Panc1 (cell line): Measurements from ENCODE around the gene E2F2. TPM values are rescaled to one million over a fixed set of nuclear protein-coding genes. Genes with fewer than 3 reads are reported as not detected.

Experiments
- ATAC-seq: fragments of 200-7000 bp; cut with Tn5 transposase; 2 replicates; pipeline ENCODE4 v1.9.1; 2020; ENCODE audit warnings: mild to moderate bottlenecking, moderate library complexity
- BruUV-seq: library from RNA; stranded (reverse); fragments of 400-500 nt; replicated peaks from 2 replicates; lab custom pipeline; 2021; lab: Mats Ljungman, UMichigan
- CTCF ChIA-PET: fragments of 300-600 bp; sonication (Branson Sonifier 250); formaldehyde crosslinking; loops from one replicate; lab custom pipeline; 2022; ENCODE audit warnings: antibody characterized with exemption; lab: Charles Lee
- POLR2A ChIA-PET: fragments of 300-600 bp; sonication (Branson Sonifier 250); formaldehyde crosslinking; loops from one replicate; lab custom pipeline; 2022; ENCODE audit warnings: antibody characterized with exemption; lab: Charles Lee
- DNase-seq: peaks from one replicate; pipeline ENCODE4 v3.0.0-alpha.2; 2010; ENCODE audit warnings: low read depth, low spot score
- H3K27ac ChIP-seq: 2 replicates; pipeline ENCODE4 v1.5.1; 2011; ENCODE audit warnings: mild to moderate bottlenecking, low read length, inconsistent platforms
- H3K27me3 ChIP-seq: fragments of 200-500 bp; sonication (Bioruptor generic); 2 replicates; pipeline ENCODE4 v1.6.0; 2014; ENCODE audit warnings: low read length, inconsistent platforms; ENCODE audit not compliant: control insufficient read depth, insufficient read depth
- H3K36me3 ChIP-seq: fragments of 200-500 bp; sonication (Bioruptor generic); 2 replicates; pipeline ENCODE4 v1.5.1; 2014; ENCODE audit warnings: inconsistent platforms, mild to moderate bottlenecking, low read length, moderate library complexity; ENCODE audit not compliant: control insufficient read depth, insufficient read depth
- H3K4me1 ChIP-seq: 2 replicates; pipeline ENCODE4 v1.5.1; 2011; ENCODE audit warnings: inconsistent platforms, mild to moderate bottlenecking, low read length, moderate library complexity; ENCODE audit not compliant: control insufficient read depth, insufficient read depth
- H3K4me3 ChIP-seq, 2 experiments: 2 replicates each; pipeline ENCODE4 v1.5.1; 2011 to 2012; ENCODE audit warnings: low read depth in 2 of 2, low read length in 2 of 2, mild to moderate bottlenecking in 2 of 2, inconsistent platforms in 1 of 2, moderate library complexity in 1 of 2
- H3K9me3 ChIP-seq: fragments of 200-500 bp; sonication (Bioruptor generic); 2 replicates; pipeline ENCODE4 v1.5.1; 2014; ENCODE audit warnings: low read depth, mild to moderate bottlenecking, inconsistent platforms, low read length, moderate library complexity; ENCODE audit not compliant: control insufficient read depth, insufficient read depth
- CTCF ChIP-seq: fragments of 450-650 bp; IDR thresholded peaks from 2 replicates; pipeline ENCODE4 v1.5.1; 2017; ENCODE audit warnings: mild to moderate bottlenecking
- POLR2AphosphoS5 ChIP-seq: IDR thresholded peaks from 2 replicates; pipeline ENCODE4 v1.6.1; 2012; ENCODE audit warnings: mild to moderate bottlenecking, low read depth, low read length, moderate library complexity
- REST ChIP-seq, 2 experiments: IDR thresholded peaks; 2 replicates each; pipeline ENCODE4 v1.6.1; 2011 to 2012; ENCODE audit warnings: low read depth in 2 of 2, control low read depth in 1 of 2, low read length in 1 of 2, mild to moderate bottlenecking in 1 of 2, moderate library complexity in 1 of 2; ENCODE audit not compliant: insufficient read depth in 1 of 2
- SIN3A ChIP-seq: IDR thresholded peaks from 2 replicates; pipeline ENCODE4 v1.6.1; 2012; ENCODE audit warnings: low read depth, mild to moderate bottlenecking, low read length, moderate library complexity, borderline replicate concordance; ENCODE audit not compliant: insufficient read depth
- TCF7L2 ChIP-seq: IDR thresholded peaks from 2 replicates; pipeline ENCODE4 v1.6.1; 2011; ENCODE audit warnings: mild to moderate bottlenecking, low read depth, low read length, inconsistent platforms
- in situ Hi-C: cut with HindIII; loops from 2 replicates; pipeline ENCODE4 v1.10.0; 2016; ENCODE audit warnings: low sequenced_read_pairs, low pct_unique_long_range_greater_than_20kb
- intact Hi-C: fragments of 100-400 bp; cut with micrococcal nuclease; formaldehyde crosslinking; loops from one replicate; pipeline ENCODE4 v1.10.0; 2022; ENCODE audit not compliant: unreplicated experiment
- total RNA-seq: library from RNA; stranded (reverse); gene quantifications from one replicate; pipeline ENCODE4 v1.2.1, GENCODE V29; 2021; ENCODE audit not compliant: unreplicated experiment

Gene E2F2
- total RNA-seq, 1 experiment from 2014 or later = 9.5 TPM

- no peak overlapping the region for H3K4me3 ChIP-seq
- H3K36me3 ChIP-seq = no peaks in the 10 kb centered on the region
- BruUV-seq = no TSS peak
- ChIA-PET CTCF (no interaction called here), POLR2A (no interaction called here)
- in situ Hi-C loops (no loop called here), intact Hi-C loops (no loop called here)
- H3K9me3 ChIP-seq = no peaks in the 10 kb centered on the region
- ATAC-seq = no peak
- H3K27ac ChIP-seq = no peak overlapping the region
- TF ChIP-seq CTCF (no peak), REST (IDR thresholded peaks at IDR 0.05; ENCODE audit: insufficient read depth in 1 of 2, low read depth in 2 of 2, low read length in 1 of 2) (no peak), TCF7L2 (no peak), SIN3A (no peak), POLR2AphosphoS5 (no peak)
- no peaks in the 10 kb centered on the region for H3K27me3 ChIP-seq
- DNase-seq = no peak
- no peaks in the 10 kb centered on the region for H3K4me1 ChIP-seq
Observed at GRCh38 chr1:23492132-23492720, 38.8 kb downstream of the E2F2 start.

- ChIA-PET CTCF (no interaction called here), POLR2A (no interaction called here)
- in situ Hi-C loops (no loop called here), intact Hi-C loops (no loop called here)
- BruUV-seq = no TSS peak
- no peak overlapping the region for H3K4me3 ChIP-seq
- no peaks in the 10 kb centered on the region for H3K9me3 ChIP-seq
- DNase-seq (no peak), ATAC-seq (no peak)
- no peaks in the 10 kb centered on the region for H3K27me3 ChIP-seq
- H3K4me1 ChIP-seq = peaks cover 3% of the 10 kb centered on the region; the same call in 1 of the 2 replicates
- TF ChIP-seq REST (IDR thresholded peaks at IDR 0.05; ENCODE audit: insufficient read depth in 1 of 2, low read depth in 2 of 2, low read length in 1 of 2) (no peak), SIN3A (no peak), TCF7L2 (no peak)
- H3K36me3 ChIP-seq = no peaks in the 10 kb centered on the region
- H3K27ac ChIP-seq = no peak overlapping the region
Observed at GRCh38 chr1:23489842-23490241, 41.2 kb downstream of the E2F2 start.
